Naive B cell (primary cell): ENCODE data around the gene TRIM51. TPM values are rescaled to one million over a fixed set of nuclear protein-coding genes. Genes with fewer than 3 reads are reported as not detected.
"Not testable (repeated sequence)": the region's sequence is repeated elsewhere in the genome, so short reads cannot be mapped to it uniquely, and the experiment has no call there.

Source experiments
- ATAC-seq, 2 donors: fragments of 150-1000 bp; cut with Tn5 transposase; 2 replicates each; pipeline ENCODE4 v1.10.0; 2021; ENCODE audit warnings: low read depth in 2 of 2, mild to moderate bottlenecking in 2 of 2, moderate library complexity in 2 of 2
- DNase-seq: peaks from one replicate; pipeline ENCODE4 v3.0.0; 2022
- H3K27ac Mint-ChIP-seq, 6 donors: one replicate each; pipeline ENCODE4 v1.8.0; 2020 to 2022; ENCODE audit warnings: mild to moderate bottlenecking in 6 of 6, mixed read lengths in 6 of 6, moderate library complexity in 5 of 6, inconsistent platforms in 2 of 6
- H3K27me3 Mint-ChIP-seq, 3 donors: one replicate each; pipeline ENCODE4 v1.8.0; 2021 to 2022; ENCODE audit warnings: mixed read lengths in 3 of 3, mild to moderate bottlenecking in 1 of 3
- H3K36me3 Mint-ChIP-seq, 2 donors: one replicate each; pipeline ENCODE4 v1.8.0; 2020 to 2022; ENCODE audit warnings: mixed read lengths in 2 of 2, inconsistent platforms in 1 of 2, mild to moderate bottlenecking in 1 of 2
- H3K4me1 Mint-ChIP-seq, 3 donors: one replicate each; pipeline ENCODE4 v1.8.0; 2020 to 2022; ENCODE audit warnings: mixed read lengths in 3 of 3, inconsistent platforms in 1 of 3, mild to moderate bottlenecking in 1 of 3, moderate library complexity in 1 of 3
- H3K4me3 Mint-ChIP-seq, 8 donors: one replicate each; pipeline ENCODE4 v1.8.0; 2020 to 2022; ENCODE audit warnings: mild to moderate bottlenecking in 8 of 8, mixed read lengths in 8 of 8, moderate library complexity in 8 of 8, inconsistent platforms in 2 of 8
- H3K9me3 Mint-ChIP-seq, 7 donors: one replicate each; pipeline ENCODE4 v1.8.0; 2020 to 2022; ENCODE audit warnings: mixed read lengths in 7 of 7, mild to moderate bottlenecking in 5 of 7, inconsistent platforms in 2 of 7, moderate library complexity in 1 of 7
- polyA plus RNA-seq, 6 donors: library from polyadenylated mRNA; unstranded; fragments of 300-500 nt; fragmentation: Illumina TruSeq; gene quantifications; one replicate each; pipeline ENCODE4 v1.2.3, GENCODE V29; 2021; ENCODE audit warnings: low read depth in 6 of 6

Gene TRIM51, protein sequence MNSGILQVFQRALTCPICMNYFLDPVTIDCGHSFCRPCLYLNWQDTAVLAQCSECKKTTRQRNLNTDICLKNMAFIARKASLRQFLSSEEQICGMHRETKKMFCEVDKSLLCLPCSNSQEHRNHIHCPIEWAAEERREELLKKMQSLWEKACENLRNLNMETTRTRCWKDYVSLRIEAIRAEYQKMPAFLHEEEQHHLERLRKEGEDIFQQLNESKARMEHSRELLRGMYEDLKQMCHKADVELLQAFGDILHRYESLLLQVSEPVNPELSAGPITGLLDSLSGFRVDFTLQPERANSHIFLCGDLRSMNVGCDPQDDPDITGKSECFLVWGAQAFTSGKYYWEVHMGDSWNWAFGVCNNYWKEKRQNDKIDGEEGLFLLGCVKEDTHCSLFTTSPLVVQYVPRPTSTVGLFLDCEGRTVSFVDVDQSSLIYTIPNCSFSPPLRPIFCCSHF
- not detected for polyA plus RNA-seq

DNA sequence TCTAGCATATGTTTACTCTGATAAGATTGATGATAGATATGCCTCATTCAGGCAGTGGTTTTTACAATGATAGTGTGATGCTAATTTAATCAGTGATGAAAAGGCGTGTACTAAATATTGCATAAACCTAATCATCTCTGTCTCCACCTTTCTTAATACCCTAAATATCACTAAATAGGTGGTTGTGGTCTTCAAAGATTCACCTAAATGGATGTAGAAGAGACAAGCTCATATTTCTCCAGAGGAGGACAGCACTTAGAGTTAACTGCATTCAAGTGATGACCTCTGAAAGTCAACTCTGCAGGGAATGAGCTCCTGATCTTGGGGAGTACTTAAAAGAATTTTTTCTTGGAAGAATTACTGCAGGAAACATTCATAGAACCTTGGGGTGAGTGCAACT lies at the start of gene TRIM51:
Gene TRIM51, plus strand, starts transcription at position 301 of the 400 bp plus-strand sequence. CDS start 2,132 bp downstream, outside the sequence.
- not testable (repeated sequence) for H3K4me3 Mint-ChIP-seq, H3K9me3 Mint-ChIP-seq, H3K27me3 Mint-ChIP-seq, ATAC-seq, H3K36me3 Mint-ChIP-seq, DNase-seq, H3K27ac Mint-ChIP-seq, H3K4me1 Mint-ChIP-seq

DNA sequence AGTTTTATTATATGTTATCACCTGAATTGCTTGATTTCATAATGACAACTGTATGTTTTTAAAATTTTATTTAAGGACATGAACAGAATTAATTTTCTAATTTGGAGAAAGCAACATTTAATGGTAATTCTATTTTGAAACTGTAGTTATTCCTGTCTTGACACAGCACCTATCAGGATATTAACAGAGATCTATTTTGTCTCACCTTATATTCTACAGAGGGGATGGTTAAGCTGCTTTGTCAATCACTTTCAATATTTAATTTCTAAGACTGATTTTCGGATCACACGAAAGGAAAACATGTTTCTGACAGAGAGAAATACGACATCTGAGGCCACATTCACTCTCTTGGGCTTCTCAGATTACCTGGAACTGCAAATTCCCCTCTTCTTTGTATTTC lies 44.6 kb upstream of the TRIM51 start, which contains the start of gene OR5D16:
Gene OR5D16, plus strand, starts transcription at position 301 of the 400 bp plus-strand sequence. Its CDS starts 0 bp downstream, at position 301.
- DNase-seq (no peak), ATAC-seq (no peak)
- Mint-ChIP-seq H3K36me3 (no peaks in the 10 kb centered on the region), H3K9me3 (peaks cover 5 to 36% (median 16%) of the 10 kb centered on the region in 7 donors), H3K27me3 (no peaks in the 10 kb centered on the region), H3K4me3 (no peak within 1 kb of the TSS), H3K27ac (no peak within 1 kb of the TSS), H3K4me1 (no peaks in the 10 kb centered on the region)

DNA sequence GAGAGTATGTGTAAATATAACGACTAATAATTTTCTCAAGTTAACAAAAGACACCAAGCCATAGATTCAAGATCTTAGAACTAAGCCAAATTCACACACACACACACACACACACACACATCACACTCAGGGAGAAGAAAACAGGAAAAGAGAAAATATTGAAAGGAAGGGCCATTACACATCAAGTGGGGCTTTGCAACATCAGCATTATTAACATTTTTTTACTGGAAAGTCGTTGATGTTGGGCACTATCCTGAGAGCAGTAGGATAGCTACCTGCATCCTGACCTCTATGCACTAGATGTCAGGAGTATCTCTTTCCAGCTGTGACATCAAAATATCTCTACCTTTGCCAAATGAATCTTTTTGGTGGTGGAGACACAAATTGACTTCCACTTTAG lies 35.6 kb upstream of the TRIM51 start:
- Mint-ChIP-seq H3K27ac (no peak overlapping the region), H3K27me3 (no peaks in the 10 kb centered on the region), H3K4me3 (no peak overlapping the region), H3K36me3 (no peaks in the 10 kb centered on the region), H3K9me3 (peaks cover 0 to 11% (median 4%) of the 10 kb centered on the region in 7 donors), H3K4me1 (no peaks in the 10 kb centered on the region)
- ATAC-seq (no peak), DNase-seq (no peak)

DNA sequence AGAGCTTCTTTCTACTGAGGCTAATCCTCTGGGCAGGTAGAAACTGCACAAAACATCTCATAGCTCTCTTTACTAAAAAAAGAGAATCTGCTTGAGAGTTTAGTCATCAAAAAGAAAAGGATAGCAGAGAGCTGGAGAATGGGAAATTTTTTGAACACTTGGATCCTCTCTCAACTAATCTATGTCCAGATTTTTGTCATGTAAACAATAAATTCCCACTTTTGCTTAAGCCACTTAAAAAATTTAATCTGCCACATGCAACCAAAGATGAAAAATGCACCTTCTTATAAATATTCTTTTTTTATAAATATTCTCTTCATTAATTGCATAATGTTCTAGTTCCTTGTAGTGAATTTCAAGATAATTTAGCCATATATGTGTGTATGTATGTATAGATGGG lies 34.1 kb upstream of the TRIM51 start:
- no peak for DNase-seq
- H3K27me3 Mint-ChIP-seq, result no peaks in the 10 kb centered on the region
- peaks cover 0 to 14% (median 4%) of the 10 kb centered on the region in 7 donors for H3K9me3 Mint-ChIP-seq
- no peak overlapping the region for H3K27ac Mint-ChIP-seq
- no peaks in the 10 kb centered on the region for H3K36me3 Mint-ChIP-seq
- H3K4me3 Mint-ChIP-seq, result no peak overlapping the region
- H3K4me1 Mint-ChIP-seq, result no peaks in the 10 kb centered on the region
- no peak for ATAC-seq

DNA sequence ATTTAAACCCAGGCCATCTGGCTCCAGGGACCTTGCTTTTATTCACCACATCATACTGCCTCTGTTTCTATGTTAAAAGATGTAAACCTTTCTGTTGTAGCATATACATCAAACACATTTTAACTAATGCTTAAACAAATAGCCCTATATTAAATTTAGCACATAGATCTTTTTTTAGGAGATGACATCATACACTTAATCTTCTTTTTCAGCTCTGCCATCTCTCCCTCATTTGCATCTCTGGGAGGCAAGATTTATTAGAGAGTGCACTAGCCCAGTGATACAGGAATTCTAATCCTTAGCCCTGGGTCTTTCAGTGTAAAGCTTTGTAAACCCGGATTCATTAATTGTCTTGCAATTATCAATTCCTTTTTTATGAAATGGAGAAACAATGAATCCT lies 31.0 kb upstream of the TRIM51 start:
- no peak for ATAC-seq
- H3K4me3 Mint-ChIP-seq, result no peak overlapping the region
- H3K27ac Mint-ChIP-seq, result no peak overlapping the region
- H3K27me3 Mint-ChIP-seq, result no peaks in the 10 kb centered on the region
- no peaks in the 10 kb centered on the region for H3K4me1 Mint-ChIP-seq
- no peaks in the 10 kb centered on the region for H3K36me3 Mint-ChIP-seq
- peaks cover 0 to 11% (median 7%) of the 10 kb centered on the region in 7 donors for H3K9me3 Mint-ChIP-seq
- DNase-seq, result no peak

DNA sequence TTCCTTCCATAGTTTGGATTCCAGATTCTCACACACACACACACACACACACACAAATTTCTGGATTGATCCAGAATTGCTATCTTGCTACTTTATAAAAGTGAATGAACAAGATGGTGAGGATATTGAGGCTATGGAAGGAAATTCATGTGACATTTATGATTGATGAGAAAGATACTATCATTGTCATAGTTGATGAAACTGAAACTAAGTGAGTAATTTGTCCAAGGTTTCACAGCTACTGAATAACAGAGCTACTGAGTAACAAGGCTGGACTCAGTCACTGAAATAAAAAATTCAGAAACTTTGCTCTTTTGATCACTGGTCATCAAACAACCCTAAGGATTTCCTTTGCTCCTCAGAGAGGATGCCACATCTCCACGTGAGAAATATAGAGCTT lies 28.4 kb upstream of the TRIM51 start:
- H3K27me3 Mint-ChIP-seq, result no peaks in the 10 kb centered on the region
- H3K4me1 Mint-ChIP-seq, result no peaks in the 10 kb centered on the region
- no peaks in the 10 kb centered on the region for H3K36me3 Mint-ChIP-seq
- ATAC-seq (no peak), DNase-seq (no peak)
- H3K27ac Mint-ChIP-seq, result no peak overlapping the region
- no peak overlapping the region for H3K4me3 Mint-ChIP-seq
- peaks cover 0 to 17% (median 7%) of the 10 kb centered on the region in 7 donors for H3K9me3 Mint-ChIP-seq

DNA sequence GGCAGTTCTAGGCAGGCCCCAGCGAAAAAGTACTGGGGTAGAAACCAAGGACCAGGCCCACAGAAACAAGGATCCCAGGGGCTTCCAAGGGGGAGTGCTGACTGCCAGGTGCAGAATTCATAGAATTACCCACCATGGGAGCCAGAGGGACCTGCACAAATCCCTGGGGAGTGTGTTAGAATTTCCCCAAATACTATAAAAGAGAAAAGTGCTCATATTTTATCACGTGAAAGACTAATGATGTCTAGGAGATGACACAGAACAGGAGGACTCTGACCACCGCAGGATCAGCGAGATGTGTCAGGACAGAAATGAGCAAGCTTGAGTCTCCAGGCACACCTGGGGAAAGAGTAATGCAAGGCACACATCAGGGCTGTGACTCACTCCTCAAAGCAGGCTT lies 15.7 kb upstream of the TRIM51 start:
- not testable (repeated sequence) for H3K4me3 Mint-ChIP-seq, H3K36me3 Mint-ChIP-seq, H3K4me1 Mint-ChIP-seq, H3K27me3 Mint-ChIP-seq, H3K27ac Mint-ChIP-seq, ATAC-seq, H3K9me3 Mint-ChIP-seq, DNase-seq

DNA sequence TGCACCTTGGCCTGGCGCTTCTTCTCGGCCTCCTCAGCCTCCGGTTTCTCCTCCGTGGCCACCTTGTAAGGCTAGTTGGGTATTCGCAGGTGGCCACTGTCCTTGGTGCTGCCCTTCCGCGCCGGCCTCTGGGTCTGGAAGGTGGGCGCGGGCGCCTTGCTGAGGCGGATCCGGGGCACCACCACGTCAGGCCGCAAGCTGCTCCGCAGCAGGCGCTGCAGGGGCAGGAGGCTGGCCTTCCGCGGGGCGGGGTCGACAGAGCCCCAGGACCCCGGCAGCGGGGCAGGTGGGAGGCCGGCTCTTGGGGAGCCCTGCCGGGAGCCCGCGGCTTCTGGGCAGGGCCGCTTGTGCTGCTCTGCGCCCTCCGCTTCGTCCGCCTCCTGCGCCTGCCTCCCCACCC lies 10.4 kb upstream of the TRIM51 start:
- H3K9me3 Mint-ChIP-seq, H3K27ac Mint-ChIP-seq, H3K27me3 Mint-ChIP-seq, ATAC-seq, H3K36me3 Mint-ChIP-seq, H3K4me3 Mint-ChIP-seq, H3K4me1 Mint-ChIP-seq, DNase-seq: not testable (repeated sequence)

DNA sequence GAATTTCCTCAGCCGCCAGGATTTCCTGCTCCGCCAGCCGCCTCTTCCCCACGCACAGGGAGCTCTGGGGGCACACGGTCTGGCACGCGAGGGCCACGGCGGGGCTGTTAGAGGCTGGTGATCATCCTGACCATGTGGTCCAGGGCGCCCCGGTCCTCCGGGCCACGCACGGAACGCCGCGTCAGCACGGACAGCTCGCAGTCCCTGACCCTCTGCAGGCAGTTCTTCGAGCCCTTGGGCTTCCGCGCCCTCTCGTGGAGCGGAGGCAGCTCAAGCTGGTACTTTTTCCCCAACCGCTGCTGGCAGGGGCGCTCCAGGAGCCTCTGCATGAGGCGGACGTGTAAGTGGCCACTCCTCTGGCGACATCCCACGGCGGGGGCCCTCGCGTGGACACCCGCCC lies 10.0 kb upstream of the TRIM51 start:
- H3K36me3 Mint-ChIP-seq, H3K9me3 Mint-ChIP-seq, H3K4me3 Mint-ChIP-seq, H3K27ac Mint-ChIP-seq, ATAC-seq, DNase-seq, H3K4me1 Mint-ChIP-seq, H3K27me3 Mint-ChIP-seq: not testable (repeated sequence)

DNA sequence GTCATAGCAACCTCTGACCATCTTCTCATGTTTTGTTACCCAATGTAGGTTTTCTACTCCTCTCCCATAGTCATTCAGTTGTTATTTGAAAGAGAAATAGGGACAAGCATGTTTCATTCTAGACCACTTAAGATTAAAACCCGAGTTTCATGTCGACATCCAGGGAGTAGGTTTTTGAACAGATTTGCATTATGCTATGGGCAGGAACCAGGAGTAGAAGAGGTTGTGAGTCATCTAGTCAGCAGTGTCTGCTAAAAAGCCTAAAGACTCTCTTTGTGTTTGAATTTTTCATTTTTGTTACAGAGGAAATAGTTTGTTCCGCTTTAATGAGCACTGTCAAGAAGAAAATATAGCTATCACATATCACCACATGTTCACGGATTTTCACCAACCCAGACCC lies 1.9 kb downstream of the TRIM51 start:
- not testable (repeated sequence) for H3K27ac Mint-ChIP-seq, H3K27me3 Mint-ChIP-seq, ATAC-seq, H3K4me1 Mint-ChIP-seq, H3K36me3 Mint-ChIP-seq, DNase-seq, H3K9me3 Mint-ChIP-seq, H3K4me3 Mint-ChIP-seq

DNA sequence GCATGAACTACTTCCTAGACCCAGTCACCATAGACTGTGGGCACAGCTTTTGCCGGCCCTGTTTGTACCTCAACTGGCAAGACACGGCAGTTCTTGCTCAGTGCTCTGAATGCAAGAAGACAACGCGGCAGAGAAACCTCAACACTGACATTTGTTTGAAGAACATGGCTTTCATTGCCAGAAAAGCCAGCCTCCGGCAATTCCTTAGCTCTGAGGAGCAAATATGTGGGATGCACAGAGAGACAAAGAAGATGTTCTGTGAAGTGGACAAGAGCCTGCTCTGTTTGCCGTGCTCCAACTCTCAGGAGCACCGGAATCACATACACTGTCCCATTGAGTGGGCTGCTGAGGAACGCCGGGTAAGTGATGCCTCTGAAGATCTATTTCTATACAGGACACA lies 2.4 kb downstream of the TRIM51 start:
- not testable (repeated sequence) for ATAC-seq, H3K27me3 Mint-ChIP-seq

DNA sequence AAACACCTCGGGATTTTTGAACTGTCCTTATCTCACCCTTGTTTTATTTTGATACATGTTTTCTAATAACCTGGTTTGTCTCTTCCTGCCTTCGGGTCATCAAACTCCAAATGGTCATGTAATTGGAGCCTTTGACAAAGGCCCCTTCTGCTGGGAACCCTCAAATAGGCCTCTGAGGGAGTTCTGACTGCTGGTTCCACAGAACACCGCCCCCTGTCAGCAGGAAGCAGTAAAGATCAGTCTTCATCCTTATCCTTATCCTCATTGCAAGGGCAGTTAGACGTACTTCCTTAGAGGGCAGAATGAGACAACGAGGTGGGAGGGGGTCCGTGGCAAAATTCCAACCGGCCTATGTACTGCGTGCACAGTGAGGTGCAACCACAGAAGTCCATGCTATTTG lies 12.1 kb downstream of the TRIM51 start:
- no peaks in the 10 kb centered on the region for H3K36me3 Mint-ChIP-seq
- H3K27ac Mint-ChIP-seq, result no peak overlapping the region
- no peak for DNase-seq
- no peak for ATAC-seq
- H3K9me3 Mint-ChIP-seq, result peaks cover 0 to 12% (median 7%) of the 10 kb centered on the region in 7 donors
- H3K27me3 Mint-ChIP-seq, result no peaks in the 10 kb centered on the region
- H3K4me3 Mint-ChIP-seq, result no peak overlapping the region
- no peaks in the 10 kb centered on the region for H3K4me1 Mint-ChIP-seq

More for the DNA sequence above, 2.4 kb downstream of the TRIM51 start:
- DNase-seq, H3K4me1 Mint-ChIP-seq, H3K9me3 Mint-ChIP-seq, H3K36me3 Mint-ChIP-seq, H3K4me3 Mint-ChIP-seq: not testable (repeated sequence)
- H3K27ac Mint-ChIP-seq, result peak overlapping the region in 1 of 6 donors; percentile 7

DNA sequence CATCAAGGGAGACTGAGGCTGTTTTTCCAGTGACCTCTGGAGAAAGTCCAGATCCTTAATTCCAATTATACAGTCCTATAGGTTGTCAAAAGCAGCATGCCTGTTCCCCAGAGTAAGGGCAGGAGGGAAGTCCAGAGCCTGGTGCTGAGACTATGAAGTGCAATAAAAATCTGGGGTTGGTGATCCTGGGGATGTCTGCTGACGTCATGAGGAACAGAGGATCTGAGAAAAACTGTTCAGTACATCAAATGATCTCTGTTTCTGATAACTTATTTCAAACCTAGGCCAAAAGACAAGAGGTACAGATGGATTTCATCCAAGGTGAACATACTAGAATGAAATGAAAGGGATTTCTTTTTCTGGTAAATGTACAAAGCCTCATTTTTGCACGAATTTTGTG lies 19.2 kb downstream of the TRIM51 start:
- Mint-ChIP-seq H3K4me1 (no peaks in the 10 kb centered on the region), H3K27me3 (no peaks in the 10 kb centered on the region), H3K9me3 (peaks cover 0 to 8% (median 3%) of the 10 kb centered on the region in 7 donors), H3K27ac (no peak overlapping the region), H3K36me3 (no peaks in the 10 kb centered on the region), H3K4me3 (no peak overlapping the region)
- ATAC-seq (no peak), DNase-seq (no peak)

DNA sequence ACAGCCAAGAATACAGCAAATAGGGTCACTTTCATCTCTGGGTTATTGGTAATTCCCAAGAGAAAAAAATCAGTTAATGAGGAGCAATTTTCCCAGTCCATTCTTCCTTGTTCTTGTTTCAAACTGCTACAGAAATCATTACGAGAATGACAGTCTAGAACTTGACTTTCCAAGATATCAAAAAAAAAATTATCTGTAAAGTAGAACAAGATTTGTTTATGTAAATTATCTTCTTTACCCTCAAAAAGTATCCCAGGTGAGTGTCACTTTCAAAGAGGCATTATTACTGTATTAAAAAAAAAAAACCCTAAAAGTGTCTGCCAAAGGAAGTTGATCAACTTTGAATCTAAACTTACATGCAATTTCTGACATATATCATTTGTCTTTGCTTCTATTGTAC lies 31.4 kb downstream of the TRIM51 start, which contains the start of gene OR5W2:
Gene OR5W2, minus strand, starts transcription at position 101 of the 400 bp plus-strand sequence. Its CDS starts 0 bp downstream, at position 101.
- no peak for ATAC-seq
- Mint-ChIP-seq H3K36me3 (no peaks in the 10 kb centered on the region), H3K27ac (peak within 1 kb of the TSS in 1 of 6 donors; percentile 59), H3K4me3 (no peak within 1 kb of the TSS), H3K9me3 (peaks cover 0 to 14% (median 0%) of the 10 kb centered on the region in 7 donors), H3K27me3 (no peaks in the 10 kb centered on the region), H3K4me1 (no peaks in the 10 kb centered on the region)
- no peak for DNase-seq
